ENCODE data around the gene FAM200C.

DNA sequence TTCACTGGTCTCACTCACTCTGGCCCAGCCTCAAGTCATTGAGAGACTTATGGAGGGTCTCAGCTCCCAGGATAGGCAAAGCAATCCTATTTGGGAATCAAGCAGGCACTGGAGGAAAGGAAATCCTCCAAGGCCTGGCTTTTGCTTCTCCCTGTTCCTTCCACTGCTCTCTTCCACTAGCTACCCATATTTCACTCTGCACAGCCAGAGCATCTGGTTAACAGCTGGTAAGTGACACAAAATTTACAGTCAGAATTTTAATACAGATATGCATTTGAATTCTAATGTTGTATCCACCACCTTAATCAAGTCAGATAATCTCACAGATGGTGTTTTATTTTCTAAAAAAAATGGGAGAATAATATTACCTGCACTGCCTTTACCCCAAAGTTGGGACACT lies 28.6 kb downstream of the FAM200C start:
- TF ChIP-seq, protein P1, sequence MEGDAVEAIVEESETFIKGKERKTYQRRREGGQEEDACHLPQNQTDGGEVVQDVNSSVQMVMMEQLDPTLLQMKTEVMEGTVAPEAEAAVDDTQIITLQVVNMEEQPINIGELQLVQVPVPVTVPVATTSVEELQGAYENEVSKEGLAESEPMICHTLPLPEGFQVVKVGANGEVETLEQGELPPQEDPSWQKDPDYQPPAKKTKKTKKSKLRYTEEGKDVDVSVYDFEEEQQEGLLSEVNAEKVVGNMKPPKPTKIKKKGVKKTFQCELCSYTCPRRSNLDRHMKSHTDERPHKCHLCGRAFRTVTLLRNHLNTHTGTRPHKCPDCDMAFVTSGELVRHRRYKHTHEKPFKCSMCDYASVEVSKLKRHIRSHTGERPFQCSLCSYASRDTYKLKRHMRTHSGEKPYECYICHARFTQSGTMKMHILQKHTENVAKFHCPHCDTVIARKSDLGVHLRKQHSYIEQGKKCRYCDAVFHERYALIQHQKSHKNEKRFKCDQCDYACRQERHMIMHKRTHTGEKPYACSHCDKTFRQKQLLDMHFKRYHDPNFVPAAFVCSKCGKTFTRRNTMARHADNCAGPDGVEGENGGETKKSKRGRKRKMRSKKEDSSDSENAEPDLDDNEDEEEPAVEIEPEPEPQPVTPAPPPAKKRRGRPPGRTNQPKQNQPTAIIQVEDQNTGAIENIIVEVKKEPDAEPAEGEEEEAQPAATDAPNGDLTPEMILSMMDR (IDR thresholded peaks at IDR 0.05): no peak
- TF ChIP-seq POLR2A (IDR thresholded peaks at IDR 0.05) (no peak), POLR2AphosphoS5 (IDR thresholded peaks at IDR 0.05) (no peak), EP300 (IDR thresholded peaks at IDR 0.05) (no peak)

All from gastroesophageal sphincter (tissue), 3 donors.